PC-9 (cell line): ENCODE results near the gene METTL26. TPM values are rescaled to one million over a fixed set of nuclear protein-coding genes. Genes with fewer than 3 reads are reported as not detected.

Experiments used
- BruUV-seq: library from RNA; stranded (reverse); fragments of 400-500 nt; replicated peaks from 2 replicates; lab custom pipeline; 2021; lab: Mats Ljungman, UMichigan
- CTCF ChIA-PET: fragments of 300-600 bp; sonication (Branson Sonifier 250); formaldehyde crosslinking; loops from one replicate; lab custom pipeline; 2022; ENCODE audit warnings: antibody characterized with exemption; lab: Charles Lee
- POLR2A ChIA-PET: fragments of 300-600 bp; sonication (Branson Sonifier 250); formaldehyde crosslinking; loops from one replicate; lab custom pipeline; 2022; ENCODE audit warnings: antibody characterized with exemption; ENCODE audit not compliant: unreplicated experiment; lab: Charles Lee
- DNase-seq, 2 experiments: peaks; one replicate each; pipeline versions ENCODE4 v3.0.0 to v3.0.0-alpha.2; 2015 to 2022; ENCODE audit warnings: mixed read lengths in 1 of 2
- H2AFZ ChIP-seq: fragments of 200-600 bp; sonication (generic); 2 replicates; pipeline ENCODE4 v1.8.1; 2017; ENCODE audit warnings: antibody characterized with exemption
- H3F3A ChIP-seq: fragments of 200-600 bp; sonication (generic); 2 replicates; pipeline ENCODE4 v1.8.1; 2017; ENCODE audit warnings: antibody characterized with exemption, mild to moderate bottlenecking, low read depth; ENCODE audit not compliant: insufficient read depth
- H3K27ac ChIP-seq: fragments of 200-600 bp; sonication (generic); 2 replicates; pipeline ENCODE4 v1.6.1; 2016; ENCODE audit warnings: mixed run types
- H3K27me3 ChIP-seq: fragments of 200-600 bp; sonication (generic); 2 replicates; pipeline ENCODE4 v1.6.1; 2016; ENCODE audit warnings: low read depth, mixed run types; ENCODE audit not compliant: insufficient read depth
- H3K36me3 ChIP-seq: fragments of 200-600 bp; sonication (generic); 2 replicates; pipeline ENCODE4 v1.6.1; 2016; ENCODE audit warnings: low read depth, mixed run types
- H3K4me1 ChIP-seq: fragments of 200-600 bp; sonication (generic); replicated peaks from 2 replicates; pipeline ENCODE4 v1.6.1; 2016; ENCODE audit warnings: mixed run types; ENCODE audit not compliant: insufficient read depth
- H3K4me2 ChIP-seq: fragments of 200-600 bp; sonication (generic); 2 replicates; pipeline ENCODE4 v1.6.1; 2017; ENCODE audit warnings: mixed run types
- H3K4me3 ChIP-seq: fragments of 200-600 bp; sonication (generic); 2 replicates; pipeline ENCODE4 v1.6.1; 2016; ENCODE audit warnings: mixed run types
- H3K79me2 ChIP-seq: fragments of 200-600 bp; sonication (generic); 2 replicates; pipeline ENCODE4 v1.6.1; 2017; ENCODE audit warnings: low read depth, mixed run types
- H3K9me2 ChIP-seq: fragments of 200-600 bp; sonication (generic); 2 replicates; pipeline ENCODE4 v1.8.1; 2017; ENCODE audit warnings: mild to moderate bottlenecking; ENCODE audit not compliant: insufficient read depth
- H3K9me3 ChIP-seq: fragments of 200-600 bp; sonication (generic); 2 replicates; pipeline ENCODE4 v1.8.1; 2016; ENCODE audit warnings: low read depth; ENCODE audit not compliant: insufficient read depth
- H4K20me1 ChIP-seq: fragments of 200-600 bp; sonication (generic); 2 replicates; pipeline ENCODE4 v1.8.1; 2017; ENCODE audit not compliant: insufficient read depth
- CTCF ChIP-seq: fragments of 200-600 bp; sonication (generic); conservative IDR thresholded peaks from 2 replicates; pipeline ENCODE4 v1.6.1; 2017; ENCODE audit warnings: mixed run types, antibody characterized with exemption, mild to moderate bottlenecking, moderate library complexity
- EZH2 ChIP-seq: fragments of 200-600 bp; sonication (generic); IDR thresholded peaks from 2 replicates; pipeline ENCODE4 v1.8.0; 2017; ENCODE audit warnings: antibody characterized with exemption, low read depth
- intact Hi-C: fragments of 100-400 bp; cut with micrococcal nuclease; formaldehyde crosslinking; loops from one replicate; pipeline ENCODE4 v1.10.0; 2022; ENCODE audit not compliant: unreplicated experiment
- total RNA-seq: library from RNA; stranded (reverse); gene quantifications from 2 replicates; pipeline ENCODE4 v1.2.3, GENCODE V29; 2021

Gene METTL26
- total RNA-seq, 1 experiment from 2014 or later = 144 TPM

GRCh38 chr16:632486-633335 lies 3.4 kb downstream of the METTL26 start:
- intact Hi-C loops = no loop called here

GRCh38 chr16:631808-632358 lies 4.2 kb downstream of the METTL26 start:
- Histone ChIP-seq H3K4me1 (peaks cover 24% of the 10 kb centered on the region), H3K4me2 (no peak overlapping the region), H3K36me3 (no peaks in the 10 kb centered on the region), H3K9me3 (no peaks in the 10 kb centered on the region), H3F3A (peaks cover 22% of the 10 kb centered on the region; the same call in 1 of the 2 replicates), H3K27me3 (no peaks in the 10 kb centered on the region), H3K9me2 (no peaks in the 10 kb centered on the region), H3K79me2 (peaks cover 19% of the 10 kb centered on the region), H3K27ac (no peak overlapping the region), H3K4me3 (no peak overlapping the region), H4K20me1 (0 out of 2 replicates have a peak, but pooled peaks cover 12% of the 10 kb centered on the region), H2AFZ (no peak overlapping the region)
- ChIA-PET POLR2A (no interaction called here), CTCF (interaction anchor here (0.7 kb wide), 1 partner anchor 38 kb away, joined by 3 read pairs; no protein-coding TSS in a partner anchor)
- DNase-seq = no peak
- intact Hi-C loops = no loop called here
- BruUV-seq = no TSS peak
- TF ChIP-seq CTCF (no peak), EZH2 (no peak)

More at GRCh38 chr16:632486-633335, 3.4 kb downstream of the METTL26 start:
- H3K27me3 ChIP-seq = no peaks in the 10 kb centered on the region
- POLR2A ChIA-PET = no interaction called here
- no peaks in the 10 kb centered on the region for H3K9me2 ChIP-seq
- no TSS peak for BruUV-seq
- H3F3A ChIP-seq = peaks cover 14% of the 10 kb centered on the region; the same call in 1 of the 2 replicates
- 0 out of 2 replicates have a peak, but pooled peaks cover 6% of the 10 kb centered on the region for H4K20me1 ChIP-seq
- TF ChIP-seq EZH2 = no peak
- TF ChIP-seq CTCF = no peak
- no peak overlapping the region for H3K4me3 ChIP-seq
- no peak for DNase-seq
- H3K4me1 ChIP-seq = peaks cover 18% of the 10 kb centered on the region
- no peak overlapping the region for H3K4me2 ChIP-seq
- H2AFZ ChIP-seq = no peak overlapping the region
- CTCF ChIA-PET = no interaction called here
- no peaks in the 10 kb centered on the region for H3K36me3 ChIP-seq
- no peaks in the 10 kb centered on the region for H3K9me3 ChIP-seq
- H3K27ac ChIP-seq = no peak overlapping the region
- H3K79me2 ChIP-seq = peaks cover 19% of the 10 kb centered on the region

- Histone ChIP-seq H2AFZ (no peak within 1 kb of the TSS), H3K4me2 (no peak within 1 kb of the TSS)
Measured at GRCh38 chr16:630815-631405, 5.2 kb downstream of the METTL26 start, which contains the start of gene WFIKKN1. Gene WFIKKN1, plus strand, starts transcription at chr16:630985. Its CDS starts 269 bp downstream, at chr16:631254.

More at GRCh38 chr16:630815-631405, 5.2 kb downstream of the METTL26 start, which contains the start of gene WFIKKN1:
- Histone ChIP-seq H3K4me3 (no peak within 1 kb of the TSS), H3K4me1 (peaks cover 32% of the 10 kb centered on the region), H4K20me1 (0 out of 2 replicates have a peak, but pooled peaks cover 12% of the 10 kb centered on the region), H3K27me3 (no peaks in the 10 kb centered on the region), H3K9me2 (no peaks in the 10 kb centered on the region), H3K9me3 (no peaks in the 10 kb centered on the region), H3K79me2 (peaks cover 18% of the 10 kb centered on the region), H3F3A (peaks cover 25% of the 10 kb centered on the region; the same call in 1 of the 2 replicates), H3K27ac (no peak within 1 kb of the TSS), H3K36me3 (no peaks in the 10 kb centered on the region)
- no TSS peak for BruUV-seq
- DNase-seq = peak in 1 of 2 experiments; percentile 87
- CTCF ChIA-PET = interaction anchor here (0.7 kb wide), 1 partner anchor 37 kb away, joined by 3 read pairs; no protein-coding TSS in a partner anchor
- POLR2A ChIA-PET = no interaction called here
- no peak for TF ChIP-seq EZH2
- TF ChIP-seq CTCF = no peak
- intact Hi-C loops = no loop called here
